GM19035 (cell line): Measurements from ENCODE around the gene SPIRE2.
"Not testable (repeated sequence)": the region's sequence is repeated elsewhere in the genome, so short reads cannot be mapped to it uniquely, and the experiment has no call there.

Experiments used
- ATAC-seq: cut with Tn5 transposase; IDR thresholded peaks from one replicate; pipeline ENCODE4 v1.9.1; 2021; ENCODE audit not compliant: unreplicated experiment

SPIRE2 gene, protein sequence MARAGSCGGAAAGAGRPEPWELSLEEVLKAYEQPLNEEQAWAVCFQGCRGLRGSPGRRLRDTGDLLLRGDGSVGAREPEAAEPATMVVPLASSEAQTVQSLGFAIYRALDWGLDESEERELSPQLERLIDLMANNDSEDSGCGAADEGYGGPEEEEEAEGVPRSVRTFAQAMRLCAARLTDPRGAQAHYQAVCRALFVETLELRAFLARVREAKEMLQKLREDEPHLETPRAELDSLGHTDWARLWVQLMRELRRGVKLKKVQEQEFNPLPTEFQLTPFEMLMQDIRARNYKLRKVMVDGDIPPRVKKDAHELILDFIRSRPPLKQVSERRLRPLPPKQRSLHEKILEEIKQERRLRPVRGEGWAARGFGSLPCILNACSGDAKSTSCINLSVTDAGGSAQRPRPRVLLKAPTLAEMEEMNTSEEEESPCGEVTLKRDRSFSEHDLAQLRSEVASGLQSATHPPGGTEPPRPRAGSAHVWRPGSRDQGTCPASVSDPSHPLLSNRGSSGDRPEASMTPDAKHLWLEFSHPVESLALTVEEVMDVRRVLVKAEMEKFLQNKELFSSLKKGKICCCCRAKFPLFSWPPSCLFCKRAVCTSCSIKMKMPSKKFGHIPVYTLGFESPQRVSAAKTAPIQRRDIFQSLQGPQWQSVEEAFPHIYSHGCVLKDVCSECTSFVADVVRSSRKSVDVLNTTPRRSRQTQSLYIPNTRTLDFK

GRCh38 chr16:89828199-89828869, at the start of gene SPIRE2:
Gene SPIRE2, plus strand, starts transcription at chr16:89828475. Its CDS starts 76 bp downstream, at chr16:89828551.
- ATAC-seq = no peak

DNA sequence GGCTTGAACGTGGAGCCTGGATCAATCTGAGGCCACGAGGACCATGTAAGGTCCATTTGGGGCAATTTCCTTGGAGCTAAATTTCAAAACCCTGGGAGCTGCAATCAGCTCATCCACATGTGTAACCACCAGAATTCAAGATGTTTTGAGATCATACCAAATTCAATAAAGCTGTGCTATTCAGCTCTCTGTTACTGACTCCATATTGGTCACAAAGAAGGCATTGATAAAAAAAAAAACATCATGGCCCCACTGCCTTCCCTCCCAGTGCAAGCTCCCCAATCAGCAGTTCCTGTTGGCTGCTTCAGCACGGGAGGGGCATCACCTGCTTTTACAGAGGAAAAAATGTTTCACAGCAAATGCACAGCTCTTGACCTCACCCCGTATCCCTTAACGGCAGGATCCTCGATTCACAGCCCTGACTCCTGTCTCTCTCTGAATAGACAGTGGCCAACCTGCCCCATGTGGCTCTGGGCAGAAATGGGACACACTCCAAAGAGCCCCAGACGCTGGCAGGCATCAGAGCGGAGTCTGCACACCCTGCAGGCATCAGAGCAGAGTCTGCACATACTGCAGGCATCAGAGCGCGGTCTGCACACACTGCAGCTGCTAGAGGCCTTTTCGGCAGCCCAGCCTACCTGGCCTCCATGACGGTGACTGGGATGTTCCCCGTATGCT, 48.9 kb upstream of the SPIRE2 start:
- no peak for ATAC-seq

DNA sequence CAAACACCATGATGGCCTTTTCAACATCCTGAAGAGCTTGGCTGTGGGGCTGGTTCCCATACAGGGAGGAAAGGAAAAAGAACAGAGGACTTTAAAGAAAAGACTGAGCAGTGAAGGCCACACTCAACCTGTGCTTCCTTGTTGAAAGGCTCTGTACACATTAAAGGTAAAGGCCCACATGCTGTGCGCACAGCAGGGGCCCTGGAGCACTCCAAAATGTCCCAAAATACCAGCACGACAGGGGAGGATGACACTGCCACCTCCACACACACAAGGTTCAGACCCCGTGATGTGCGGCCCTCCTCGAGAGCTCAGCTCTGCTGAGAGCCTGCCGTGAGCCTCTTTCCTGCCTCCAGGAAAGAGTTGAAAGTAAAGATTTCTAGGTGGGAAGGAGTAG, 48.4 kb upstream of the SPIRE2 start:
- no peak for ATAC-seq

- no peak for ATAC-seq
These were observed 45.8 kb upstream of the SPIRE2 start for GRCh38 chr16:89782489-89782888.

DNA sequence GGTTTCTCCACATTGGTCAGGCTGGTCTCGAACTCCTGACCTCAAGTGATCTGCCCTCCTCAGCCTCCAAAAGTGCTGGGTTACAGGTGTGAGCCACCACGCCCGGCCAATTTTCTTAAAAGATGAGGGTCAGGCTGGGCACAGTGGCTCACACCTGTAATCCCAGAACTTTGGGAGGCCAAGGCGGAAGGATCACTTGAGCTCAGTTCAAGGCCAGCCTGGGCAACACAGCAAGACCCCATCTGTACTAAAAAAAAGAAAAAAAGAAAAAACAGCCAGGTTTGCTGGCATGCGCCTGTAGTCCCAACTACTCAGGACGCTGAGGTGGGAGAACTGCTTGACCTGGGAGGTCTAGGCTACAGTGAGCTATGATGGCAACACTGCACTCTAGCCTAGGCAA, 44.3 kb upstream of the SPIRE2 start:
- ATAC-seq = not testable (repeated sequence)

- no peak for ATAC-seq
These were observed 43.9 kb upstream of the SPIRE2 start for GRCh38 chr16:89784406-89784805.

DNA sequence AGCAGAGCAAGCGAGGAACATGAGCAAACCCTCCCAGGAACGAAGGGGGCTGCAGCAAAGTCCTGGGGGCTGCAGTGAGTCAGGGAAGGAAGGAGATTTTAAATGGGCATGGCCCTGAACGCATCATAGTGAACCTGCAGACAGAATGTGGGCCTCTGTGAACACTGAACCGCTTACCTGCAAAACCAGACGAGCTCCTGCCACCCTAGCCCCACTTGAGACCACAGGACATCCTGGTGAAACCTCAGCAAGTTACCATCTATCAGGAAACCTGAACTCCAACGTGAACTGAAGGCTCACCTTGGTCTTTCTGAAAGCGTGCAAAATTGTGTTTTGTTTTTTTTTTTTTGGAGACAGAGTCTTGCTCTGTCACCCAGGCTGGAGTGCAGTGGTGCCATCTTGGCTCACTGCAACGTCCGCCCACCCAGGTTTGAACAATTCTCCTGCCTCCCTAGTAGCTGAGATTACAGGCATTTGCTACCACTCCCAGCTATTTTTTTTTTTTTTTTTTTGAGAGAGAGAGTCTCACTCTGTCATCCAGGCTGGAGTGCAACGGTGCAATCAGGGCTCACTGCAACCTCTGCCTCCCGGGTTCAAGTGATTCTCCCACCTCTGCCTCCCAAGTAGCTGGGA, 42.6 kb upstream of the SPIRE2 start:
- ATAC-seq = no peak

DNA sequence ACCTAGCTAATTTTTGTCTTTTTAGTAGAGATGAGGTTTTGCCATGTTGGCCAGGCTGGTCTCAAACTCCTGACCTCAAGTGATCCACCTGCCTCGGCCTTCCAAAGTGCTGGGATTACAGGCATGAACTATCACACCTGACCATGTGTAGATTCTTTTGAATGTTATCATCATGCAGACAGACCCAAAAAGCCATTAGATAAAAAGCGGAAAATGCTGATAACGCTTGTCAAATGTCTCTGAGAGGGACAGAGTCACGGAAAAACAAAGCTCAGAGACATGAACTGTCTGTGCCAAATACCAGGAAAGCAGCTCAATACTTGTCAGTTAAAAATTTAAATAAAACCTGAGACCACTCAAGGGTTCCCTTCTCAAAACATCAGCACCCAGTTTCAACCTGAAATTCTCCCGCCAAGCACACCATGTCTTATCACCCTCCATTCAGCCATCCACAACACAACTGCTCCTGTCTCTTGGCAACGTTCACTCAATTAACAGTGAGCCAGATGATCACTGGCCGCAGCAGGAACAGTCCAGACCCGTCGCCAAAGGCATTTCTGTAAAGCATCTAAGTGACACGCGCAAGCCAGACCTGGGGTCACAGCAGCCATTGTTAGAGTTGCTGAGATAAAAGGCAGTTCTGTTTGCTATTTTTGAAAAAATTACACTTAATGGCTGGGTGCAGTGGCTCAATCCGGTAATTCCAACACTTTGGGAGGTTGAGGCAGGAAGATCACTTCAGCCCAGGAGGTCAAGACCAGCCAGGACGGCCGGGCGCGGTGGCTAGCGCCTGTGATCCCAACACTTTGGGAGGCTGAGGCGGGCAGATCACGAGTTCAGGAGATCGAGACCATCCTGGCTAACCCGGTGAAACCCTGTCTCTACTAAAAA, 41.6 kb upstream of the SPIRE2 start:
- ATAC-seq = no peak

GRCh38 chr16:89787365-89787805, 40.9 kb upstream of the SPIRE2 start:
- ATAC-seq = no peak

- ATAC-seq = no peak
These were observed 36.8 kb upstream of the SPIRE2 start for GRCh38 chr16:89791278-89791995.

GRCh38 chr16:89793092-89793491, 35.2 kb upstream of the SPIRE2 start:
- not testable (repeated sequence) for ATAC-seq

- no peak for ATAC-seq
These were observed 34.3 kb upstream of the SPIRE2 start for GRCh38 chr16:89793955-89794354.

DNA sequence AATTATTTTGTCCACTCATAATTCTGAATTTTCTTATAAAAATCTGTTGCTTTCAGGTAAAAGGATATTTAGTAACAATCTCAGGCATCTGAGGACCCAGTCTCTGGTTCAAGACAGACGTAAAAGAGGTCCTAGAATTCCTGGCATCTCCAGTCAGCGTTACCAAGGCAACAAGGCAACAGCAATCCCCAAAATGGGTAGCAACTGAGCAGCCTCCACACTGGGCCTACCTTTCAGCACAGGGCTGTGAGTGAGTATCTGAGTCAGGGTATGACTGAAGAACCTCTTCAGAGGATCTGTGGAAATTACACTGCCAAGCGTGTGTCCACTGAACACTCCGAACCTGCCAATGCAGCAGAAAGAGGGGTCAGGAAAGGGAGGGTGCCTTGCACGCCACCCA, 32.6 kb upstream of the SPIRE2 start:
- ATAC-seq = no peak

DNA sequence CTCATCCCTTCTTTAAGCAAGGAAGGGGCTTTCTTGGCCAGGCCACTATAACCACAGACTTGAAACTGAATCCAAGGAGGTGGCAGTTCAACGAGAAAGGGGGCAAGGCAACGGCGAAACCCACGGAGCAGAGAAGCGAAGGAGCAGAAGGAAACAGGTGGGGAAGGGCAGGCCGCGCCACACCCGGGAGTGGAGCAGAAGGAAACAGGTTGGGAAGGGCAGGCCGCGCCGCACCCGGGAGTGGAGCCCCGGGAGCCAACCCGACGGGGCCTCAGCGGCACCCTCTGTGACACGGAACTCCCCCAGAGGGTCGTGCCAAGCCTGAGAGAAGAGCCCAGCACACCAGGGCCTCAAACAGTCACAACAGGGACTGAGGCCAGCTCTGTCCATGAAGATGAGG, 32.2 kb upstream of the SPIRE2 start:
- ATAC-seq = no peak

DNA sequence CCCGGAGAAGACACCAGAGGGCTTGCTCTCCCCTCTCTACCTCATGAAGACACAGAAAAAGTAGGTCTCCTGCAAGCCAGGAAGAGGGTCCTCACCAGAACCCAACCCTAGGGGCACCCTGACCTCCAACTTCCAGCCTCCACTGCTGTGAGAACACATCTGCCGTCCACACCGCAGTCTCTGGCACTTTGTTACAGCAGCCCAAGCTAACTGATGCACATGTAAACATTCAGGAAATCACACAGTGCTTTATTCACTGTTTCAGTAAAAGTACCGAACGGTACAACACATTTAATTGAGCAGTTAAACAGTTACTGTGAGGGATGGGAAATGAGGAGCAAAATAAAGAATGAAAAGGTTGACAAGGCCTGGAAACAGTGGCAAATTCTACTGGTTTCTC, 30.1 kb upstream of the SPIRE2 start:
- ATAC-seq = no peak

GRCh38 chr16:89798832-89799370, 29.4 kb upstream of the SPIRE2 start:
- no peak for ATAC-seq

DNA sequence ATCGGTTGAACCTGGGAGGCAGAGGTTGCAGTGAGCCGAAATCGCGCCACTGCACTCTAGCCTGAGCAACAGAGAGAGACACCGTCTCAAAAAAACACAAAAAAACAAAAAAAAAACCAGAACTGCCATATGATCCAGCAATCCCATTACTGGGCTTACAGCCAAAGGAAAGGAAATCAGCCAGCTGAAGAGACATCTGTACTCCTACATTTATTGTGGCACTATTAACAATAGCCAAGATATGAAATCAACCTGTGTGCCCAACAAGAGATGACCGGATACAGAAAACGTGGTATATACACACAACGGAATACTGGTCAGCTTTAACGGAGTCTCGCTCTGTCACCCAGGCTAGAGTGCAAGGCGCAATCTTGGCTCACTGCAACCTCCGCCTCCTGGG, 26.5 kb upstream of the SPIRE2 start:
- no peak for ATAC-seq

- ATAC-seq = no peak
These were observed 23.0 kb upstream of the SPIRE2 start for GRCh38 chr16:89805136-89805905.
